Neural cell (in vitro differentiated cells): ENCODE data around the gene SFXN2.

Source experiments
- EP300 ChIP-seq: fragments of 450-650 bp; conservative IDR thresholded peaks from 2 replicates; pipeline ENCODE4 v1.6.1; 2014; ENCODE audit warnings: antibody characterized with exemption, mild to moderate bottlenecking, moderate library complexity; ENCODE audit not compliant: poor library complexity, severe bottlenecking
- EZH2 ChIP-seq: fragments of 200-600, 300-800 bp; shearing (Covaris generic), sonication (generic); IDR thresholded peaks from 2 replicates; pipeline ENCODE4 v1.6.1; 2014; ENCODE audit warnings: antibody characterized with exemption, low read length, borderline replicate concordance, mild to moderate bottlenecking; ENCODE audit not compliant: insufficient read depth, poor library complexity, severe bottlenecking
- RAD21 ChIP-seq: fragments of 450-650 bp; conservative IDR thresholded peaks from 2 replicates; pipeline ENCODE4 v1.6.1; 2014; ENCODE audit warnings: antibody characterized with exemption, mild to moderate bottlenecking, moderate library complexity
- TF ChIP-seq, protein P1 (sequence below): fragments of 450-650 bp; IDR thresholded peaks from 2 replicates; pipeline ENCODE4 v1.5.1; 2014; ENCODE audit warnings: antibody characterized with exemption, mild to moderate bottlenecking, moderate library complexity; ENCODE audit not compliant: poor library complexity, severe bottlenecking
- TF ChIP-seq, protein P2 (sequence below): IDR thresholded peaks from 2 replicates; pipeline ENCODE4 v1.6.1; 2012; ENCODE audit warnings: borderline replicate concordance

DNA sequence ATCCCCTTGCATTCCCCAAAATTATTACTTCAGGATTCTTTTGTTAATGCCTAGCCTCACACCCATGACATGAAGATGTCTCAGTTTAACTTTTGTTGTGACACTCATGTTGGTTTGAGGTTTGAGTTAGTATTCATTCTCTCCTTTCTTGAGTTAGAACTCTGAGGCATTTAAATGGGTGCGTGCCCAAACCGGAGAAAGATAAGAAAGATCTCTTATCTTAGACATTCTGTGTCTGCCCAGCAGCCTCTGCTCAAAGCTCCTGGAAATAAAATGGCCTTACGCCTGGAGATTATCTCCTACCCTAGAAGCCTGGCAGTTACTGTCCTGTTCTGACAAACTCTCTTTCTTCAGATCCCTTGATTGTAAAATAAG, 55.7 kb downstream of the SFXN2 start:
- TF ChIP-seq, protein P1, sequence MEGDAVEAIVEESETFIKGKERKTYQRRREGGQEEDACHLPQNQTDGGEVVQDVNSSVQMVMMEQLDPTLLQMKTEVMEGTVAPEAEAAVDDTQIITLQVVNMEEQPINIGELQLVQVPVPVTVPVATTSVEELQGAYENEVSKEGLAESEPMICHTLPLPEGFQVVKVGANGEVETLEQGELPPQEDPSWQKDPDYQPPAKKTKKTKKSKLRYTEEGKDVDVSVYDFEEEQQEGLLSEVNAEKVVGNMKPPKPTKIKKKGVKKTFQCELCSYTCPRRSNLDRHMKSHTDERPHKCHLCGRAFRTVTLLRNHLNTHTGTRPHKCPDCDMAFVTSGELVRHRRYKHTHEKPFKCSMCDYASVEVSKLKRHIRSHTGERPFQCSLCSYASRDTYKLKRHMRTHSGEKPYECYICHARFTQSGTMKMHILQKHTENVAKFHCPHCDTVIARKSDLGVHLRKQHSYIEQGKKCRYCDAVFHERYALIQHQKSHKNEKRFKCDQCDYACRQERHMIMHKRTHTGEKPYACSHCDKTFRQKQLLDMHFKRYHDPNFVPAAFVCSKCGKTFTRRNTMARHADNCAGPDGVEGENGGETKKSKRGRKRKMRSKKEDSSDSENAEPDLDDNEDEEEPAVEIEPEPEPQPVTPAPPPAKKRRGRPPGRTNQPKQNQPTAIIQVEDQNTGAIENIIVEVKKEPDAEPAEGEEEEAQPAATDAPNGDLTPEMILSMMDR: no peak
- TF ChIP-seq, protein P2, sequence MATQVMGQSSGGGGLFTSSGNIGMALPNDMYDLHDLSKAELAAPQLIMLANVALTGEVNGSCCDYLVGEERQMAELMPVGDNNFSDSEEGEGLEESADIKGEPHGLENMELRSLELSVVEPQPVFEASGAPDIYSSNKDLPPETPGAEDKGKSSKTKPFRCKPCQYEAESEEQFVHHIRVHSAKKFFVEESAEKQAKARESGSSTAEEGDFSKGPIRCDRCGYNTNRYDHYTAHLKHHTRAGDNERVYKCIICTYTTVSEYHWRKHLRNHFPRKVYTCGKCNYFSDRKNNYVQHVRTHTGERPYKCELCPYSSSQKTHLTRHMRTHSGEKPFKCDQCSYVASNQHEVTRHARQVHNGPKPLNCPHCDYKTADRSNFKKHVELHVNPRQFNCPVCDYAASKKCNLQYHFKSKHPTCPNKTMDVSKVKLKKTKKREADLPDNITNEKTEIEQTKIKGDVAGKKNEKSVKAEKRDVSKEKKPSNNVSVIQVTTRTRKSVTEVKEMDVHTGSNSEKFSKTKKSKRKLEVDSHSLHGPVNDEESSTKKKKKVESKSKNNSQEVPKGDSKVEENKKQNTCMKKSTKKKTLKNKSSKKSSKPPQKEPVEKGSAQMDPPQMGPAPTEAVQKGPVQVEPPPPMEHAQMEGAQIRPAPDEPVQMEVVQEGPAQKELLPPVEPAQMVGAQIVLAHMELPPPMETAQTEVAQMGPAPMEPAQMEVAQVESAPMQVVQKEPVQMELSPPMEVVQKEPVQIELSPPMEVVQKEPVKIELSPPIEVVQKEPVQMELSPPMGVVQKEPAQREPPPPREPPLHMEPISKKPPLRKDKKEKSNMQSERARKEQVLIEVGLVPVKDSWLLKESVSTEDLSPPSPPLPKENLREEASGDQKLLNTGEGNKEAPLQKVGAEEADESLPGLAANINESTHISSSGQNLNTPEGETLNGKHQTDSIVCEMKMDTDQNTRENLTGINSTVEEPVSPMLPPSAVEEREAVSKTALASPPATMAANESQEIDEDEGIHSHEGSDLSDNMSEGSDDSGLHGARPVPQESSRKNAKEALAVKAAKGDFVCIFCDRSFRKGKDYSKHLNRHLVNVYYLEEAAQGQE: no peak
- TF ChIP-seq RAD21 (no peak), EP300 (no peak), EZH2 (no peak)
